Measurements from ENCODE around the gene MYCN. TPM values are rescaled to one million over a fixed set of nuclear protein-coding genes. Genes with fewer than 3 reads are reported as not detected.

MYCN gene
- total and polyA plus RNA-seq, 2 donors (not counting 1 experiment from before 2014, with no cell fraction given), result not detected

DNA sequence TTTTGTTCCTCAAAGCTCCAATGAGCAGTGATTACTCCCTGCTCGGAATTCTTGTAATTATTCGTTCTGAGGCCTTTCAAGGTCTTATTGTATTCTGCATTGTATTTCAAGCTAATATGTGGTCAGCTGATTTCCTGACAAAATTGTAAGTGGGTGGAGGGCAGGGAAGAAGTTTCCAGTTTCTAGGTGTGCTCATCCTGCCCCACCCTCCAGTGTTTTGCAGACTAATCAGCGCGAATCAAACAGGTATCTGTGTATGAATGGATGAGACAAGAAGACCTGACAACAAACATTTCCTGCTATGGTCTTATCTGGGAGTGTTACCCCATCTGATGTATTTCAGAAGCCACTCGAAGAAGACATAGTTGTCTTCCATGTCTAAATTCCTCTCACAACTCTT, 35.3 kb downstream of the MYCN start:
- H4K20me1 ChIP-seq (ENCODE audit: control insufficient read depth, extremely low read depth, insufficient read depth, low read length), result no peaks in the 10 kb centered on the region
- no peaks in the 10 kb centered on the region for H3K4me1 ChIP-seq (ENCODE audit: control insufficient read depth, extremely low read depth, insufficient read depth, low read length)
- no peaks in the 10 kb centered on the region for H3K36me3 ChIP-seq (ENCODE audit: control insufficient read depth, insufficient read depth, low read length)
- H3K27me3 ChIP-seq (ENCODE audit: control insufficient read depth, insufficient read depth, low read length), result no peaks in the 10 kb centered on the region
- no peaks in the 10 kb centered on the region for H3K9me3 ChIP-seq (ENCODE audit: control insufficient read depth, insufficient read depth, low read depth, low read length)
- DNase-seq (ENCODE audit: low read depth in 2 of 2), result no peak
- H3K27ac ChIP-seq (ENCODE audit: insufficient read depth, low read length), result no peak overlapping the region
- no peak overlapping the region for H3K4me2 ChIP-seq (ENCODE audit: extremely low read depth, insufficient read depth, low read length)
- no peak overlapping the region for H2AFZ ChIP-seq (ENCODE audit: low read length)
- no peaks in the 10 kb centered on the region for H3K79me2 ChIP-seq (ENCODE audit: control insufficient read depth, insufficient read depth, low read length)
- no peak for TF ChIP-seq EZH2 (IDR thresholded peaks at IDR 0.05; ENCODE audit: low read length, missing control alignments)
- TF ChIP-seq, protein P1, sequence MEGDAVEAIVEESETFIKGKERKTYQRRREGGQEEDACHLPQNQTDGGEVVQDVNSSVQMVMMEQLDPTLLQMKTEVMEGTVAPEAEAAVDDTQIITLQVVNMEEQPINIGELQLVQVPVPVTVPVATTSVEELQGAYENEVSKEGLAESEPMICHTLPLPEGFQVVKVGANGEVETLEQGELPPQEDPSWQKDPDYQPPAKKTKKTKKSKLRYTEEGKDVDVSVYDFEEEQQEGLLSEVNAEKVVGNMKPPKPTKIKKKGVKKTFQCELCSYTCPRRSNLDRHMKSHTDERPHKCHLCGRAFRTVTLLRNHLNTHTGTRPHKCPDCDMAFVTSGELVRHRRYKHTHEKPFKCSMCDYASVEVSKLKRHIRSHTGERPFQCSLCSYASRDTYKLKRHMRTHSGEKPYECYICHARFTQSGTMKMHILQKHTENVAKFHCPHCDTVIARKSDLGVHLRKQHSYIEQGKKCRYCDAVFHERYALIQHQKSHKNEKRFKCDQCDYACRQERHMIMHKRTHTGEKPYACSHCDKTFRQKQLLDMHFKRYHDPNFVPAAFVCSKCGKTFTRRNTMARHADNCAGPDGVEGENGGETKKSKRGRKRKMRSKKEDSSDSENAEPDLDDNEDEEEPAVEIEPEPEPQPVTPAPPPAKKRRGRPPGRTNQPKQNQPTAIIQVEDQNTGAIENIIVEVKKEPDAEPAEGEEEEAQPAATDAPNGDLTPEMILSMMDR (conservative IDR thresholded peaks at IDR 0.05 in 1 of 2, IDR thresholded peaks at IDR 0.05 in 1 of 2; ENCODE audit: low read depth in 1 of 2, low read length in 2 of 2), result no peak
- H3K4me3 ChIP-seq (replicated peaks in 1 of 4; ENCODE audit: control extremely low read depth in 1 of 4, insufficient read depth in 1 of 4, low read depth in 3 of 4, low read length in 4 of 4), result no peak overlapping the region
- H3K9ac ChIP-seq (ENCODE audit: insufficient read depth, low read length), result no peak overlapping the region

DNA sequence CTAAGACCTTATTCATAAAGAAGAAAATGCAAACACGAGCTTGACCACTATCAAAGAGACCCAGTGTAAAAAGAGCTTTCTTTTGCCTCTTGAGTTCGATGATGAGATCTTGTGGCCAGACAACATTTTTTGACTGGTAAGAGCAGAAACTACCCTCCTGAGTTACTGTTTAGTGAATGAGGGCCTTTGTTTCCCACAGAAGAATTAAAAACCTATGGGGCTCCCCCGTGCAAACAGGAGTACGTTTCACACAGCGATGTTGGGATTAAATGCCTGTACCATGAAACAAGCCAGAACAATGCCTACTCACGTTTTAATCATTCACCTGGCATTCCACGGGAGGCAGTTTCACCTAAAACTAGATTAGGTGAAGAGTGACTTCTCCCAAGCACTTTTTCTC, 36.0 kb downstream of the MYCN start:
- no peak overlapping the region for H3K27ac ChIP-seq (ENCODE audit: insufficient read depth, low read length)
- H3K9me3 ChIP-seq (ENCODE audit: control insufficient read depth, insufficient read depth, low read depth, low read length), result no peaks in the 10 kb centered on the region
- H2AFZ ChIP-seq (ENCODE audit: low read length), result no peak overlapping the region
- H3K79me2 ChIP-seq (ENCODE audit: control insufficient read depth, insufficient read depth, low read length), result no peaks in the 10 kb centered on the region
- H3K9ac ChIP-seq (ENCODE audit: insufficient read depth, low read length), result no peak overlapping the region
- no peaks in the 10 kb centered on the region for H3K27me3 ChIP-seq (ENCODE audit: control insufficient read depth, insufficient read depth, low read length)
- TF ChIP-seq, protein P1 (conservative IDR thresholded peaks at IDR 0.05 in 1 of 2, IDR thresholded peaks at IDR 0.05 in 1 of 2; ENCODE audit: low read depth in 1 of 2, low read length in 2 of 2), result no peak
- no peak for TF ChIP-seq EZH2 (IDR thresholded peaks at IDR 0.05; ENCODE audit: low read length, missing control alignments)
- no peaks in the 10 kb centered on the region for H3K36me3 ChIP-seq (ENCODE audit: control insufficient read depth, insufficient read depth, low read length)
- no peaks in the 10 kb centered on the region for H3K4me1 ChIP-seq (ENCODE audit: control insufficient read depth, extremely low read depth, insufficient read depth, low read length)
- DNase-seq (ENCODE audit: low read depth in 2 of 2), result no peak
- no peak overlapping the region for H3K4me3 ChIP-seq (replicated peaks in 1 of 4; ENCODE audit: control extremely low read depth in 1 of 4, insufficient read depth in 1 of 4, low read depth in 3 of 4, low read length in 4 of 4)
- H3K4me2 ChIP-seq (ENCODE audit: extremely low read depth, insufficient read depth, low read length), result no peak overlapping the region
- H4K20me1 ChIP-seq (ENCODE audit: control insufficient read depth, extremely low read depth, insufficient read depth, low read length), result no peaks in the 10 kb centered on the region

DNA sequence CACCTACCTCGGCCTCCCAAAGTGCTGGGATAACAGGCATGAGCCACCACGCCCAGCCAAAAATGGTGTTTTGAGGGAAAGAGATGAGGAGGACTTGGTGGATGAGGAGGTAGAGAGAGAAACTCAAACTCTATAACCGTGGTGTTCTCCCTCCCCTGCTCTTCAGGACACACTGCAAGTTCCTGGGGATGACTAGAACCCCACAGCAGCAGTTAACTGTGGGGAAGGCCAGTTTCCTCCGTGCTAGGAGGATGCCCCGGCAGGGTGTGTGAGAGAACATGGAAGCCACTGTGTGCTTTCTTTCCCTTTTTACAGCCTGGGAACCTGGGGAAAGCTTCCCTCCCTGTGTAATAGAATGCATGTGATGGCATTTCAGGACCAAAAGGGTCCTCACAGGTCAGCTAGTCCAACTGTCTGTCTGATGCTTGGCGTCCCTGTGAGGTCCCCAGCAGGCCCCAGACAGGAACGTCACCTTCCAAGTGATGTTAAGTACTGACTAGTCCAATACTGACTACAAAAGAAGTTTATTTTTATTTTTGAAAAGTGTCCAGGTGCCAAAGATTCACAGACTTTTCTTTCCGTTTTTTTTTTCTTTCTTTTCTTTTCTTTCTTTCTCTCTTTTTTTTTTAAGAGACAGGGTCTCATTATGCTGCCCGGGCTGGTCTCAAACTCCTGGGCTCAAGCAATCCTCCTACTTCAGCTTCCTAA, 38.9 kb downstream of the MYCN start:
- no peak overlapping the region for H2AFZ ChIP-seq (ENCODE audit: low read length)
- no peaks in the 10 kb centered on the region for H3K9me3 ChIP-seq (ENCODE audit: control insufficient read depth, insufficient read depth, low read depth, low read length)
- no peaks in the 10 kb centered on the region for H3K27me3 ChIP-seq (ENCODE audit: control insufficient read depth, insufficient read depth, low read length)
- H3K36me3 ChIP-seq (ENCODE audit: control insufficient read depth, insufficient read depth, low read length), result no peaks in the 10 kb centered on the region
- no peak overlapping the region for H3K4me2 ChIP-seq (ENCODE audit: extremely low read depth, insufficient read depth, low read length)
- H3K4me3 ChIP-seq (replicated peaks in 1 of 4; ENCODE audit: control extremely low read depth in 1 of 4, insufficient read depth in 1 of 4, low read depth in 3 of 4, low read length in 4 of 4), result no peak overlapping the region
- H4K20me1 ChIP-seq (ENCODE audit: control insufficient read depth, extremely low read depth, insufficient read depth, low read length), result no peaks in the 10 kb centered on the region
- no peak for TF ChIP-seq EZH2 (IDR thresholded peaks at IDR 0.05; ENCODE audit: low read length, missing control alignments)
- TF ChIP-seq, protein P1 (conservative IDR thresholded peaks at IDR 0.05 in 1 of 2, IDR thresholded peaks at IDR 0.05 in 1 of 2; ENCODE audit: low read depth in 1 of 2, low read length in 2 of 2), result no peak
- H3K27ac ChIP-seq (ENCODE audit: insufficient read depth, low read length), result no peak overlapping the region
- DNase-seq (ENCODE audit: low read depth in 2 of 2), result no peak
- no peaks in the 10 kb centered on the region for H3K79me2 ChIP-seq (ENCODE audit: control insufficient read depth, insufficient read depth, low read length)
- no peaks in the 10 kb centered on the region for H3K4me1 ChIP-seq (ENCODE audit: control insufficient read depth, extremely low read depth, insufficient read depth, low read length)
- no peak overlapping the region for H3K9ac ChIP-seq (ENCODE audit: insufficient read depth, low read length)

Data from fibroblast of lung (primary cell).